HG02798 (cell line): ENCODE data around the gene ENTPD6.

Experiments
- ATAC-seq: cut with Tn5 transposase; IDR thresholded peaks from one replicate; pipeline ENCODE4 v1.9.1; 2021; ENCODE audit warnings: mild to moderate bottlenecking; ENCODE audit not compliant: unreplicated experiment, poor library complexity

Gene ENTPD6

DNA sequence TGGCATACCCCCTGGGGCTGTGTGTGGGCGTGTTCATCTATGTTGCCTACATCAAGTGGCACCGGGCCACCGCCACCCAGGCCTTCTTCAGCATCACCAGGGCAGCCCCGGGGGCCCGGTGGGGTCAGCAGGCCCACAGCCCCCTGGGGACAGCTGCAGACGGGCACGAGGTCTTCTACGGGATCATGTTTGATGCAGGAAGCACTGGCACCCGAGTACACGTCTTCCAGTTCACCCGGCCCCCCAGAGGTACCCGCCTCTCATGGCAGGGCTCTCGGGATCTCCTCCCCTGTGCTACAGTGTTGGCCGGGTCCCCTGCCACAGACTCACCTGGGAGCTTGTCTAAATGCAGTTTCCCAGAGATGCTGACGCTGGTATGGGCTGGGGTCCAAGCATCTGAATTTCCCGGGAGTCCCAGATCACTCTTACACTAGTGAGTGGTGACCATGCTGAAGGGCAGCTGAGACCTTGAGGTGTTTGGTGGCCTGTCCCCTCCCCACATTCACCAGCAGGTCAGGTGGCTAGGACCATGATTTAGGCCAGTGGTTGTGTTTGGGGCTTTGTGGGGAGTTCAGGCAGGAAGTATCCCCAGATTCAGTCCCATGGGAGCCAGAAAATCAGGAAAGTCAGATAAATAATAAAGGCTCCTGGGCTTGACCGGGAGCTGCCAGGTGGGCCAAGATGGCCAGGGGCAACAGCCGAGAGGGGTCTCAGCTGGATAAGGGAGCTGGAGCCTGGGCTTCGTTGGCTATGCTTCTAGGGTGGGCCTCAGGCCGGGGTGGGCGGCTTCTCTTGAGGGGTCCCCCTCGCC, 11.8 kb downstream of the ENTPD6 start:
- ATAC-seq: no peak

DNA sequence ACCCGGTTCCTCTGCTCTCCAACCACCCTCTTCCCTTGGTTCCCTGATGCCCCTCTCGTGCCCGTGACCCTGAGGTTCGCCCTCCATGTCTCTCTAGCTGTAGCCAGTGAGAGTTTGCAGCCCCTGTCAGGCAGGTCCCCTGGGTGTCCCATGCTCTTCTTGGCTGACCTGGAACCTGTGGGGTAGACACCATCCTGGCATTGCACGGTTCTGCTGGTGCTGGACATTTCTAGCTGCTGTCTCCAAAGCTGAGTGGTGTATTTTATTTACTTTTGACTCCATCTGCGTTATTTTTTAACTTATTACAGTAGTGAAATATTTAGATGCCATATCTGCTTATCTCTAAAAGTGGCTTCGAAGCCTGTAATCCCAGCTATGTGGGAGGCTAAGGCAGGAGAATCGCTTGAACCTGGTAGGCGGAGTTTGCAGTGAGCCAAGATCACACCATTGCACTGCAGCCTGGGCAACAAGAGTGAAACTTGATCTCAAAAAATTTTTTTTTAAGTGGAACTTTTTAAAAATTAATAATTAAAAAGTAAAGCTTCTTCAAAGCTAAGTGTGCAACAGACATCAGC, 12.5 kb downstream of the ENTPD6 start:
- no peak for ATAC-seq

DNA sequence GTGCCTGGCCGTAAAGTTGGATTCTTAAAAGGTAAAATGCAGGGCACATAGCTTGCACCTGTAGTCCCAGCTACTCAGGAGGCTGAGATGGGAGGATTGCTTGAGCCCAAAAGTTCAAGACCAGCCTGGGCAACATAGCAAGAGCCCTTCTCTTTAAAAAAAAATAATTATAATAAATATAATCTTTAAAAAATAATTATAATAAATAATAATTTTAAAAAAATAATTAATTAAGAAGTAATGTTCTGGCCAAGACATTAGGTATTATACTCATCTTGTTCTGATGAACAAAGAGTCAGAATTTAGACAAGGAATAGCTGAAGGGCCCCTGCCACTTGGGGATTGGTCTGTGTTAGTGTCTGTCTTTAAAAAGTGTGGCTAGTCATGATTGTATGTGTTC, 13.9 kb downstream of the ENTPD6 start:
- ATAC-seq: no peak

DNA sequence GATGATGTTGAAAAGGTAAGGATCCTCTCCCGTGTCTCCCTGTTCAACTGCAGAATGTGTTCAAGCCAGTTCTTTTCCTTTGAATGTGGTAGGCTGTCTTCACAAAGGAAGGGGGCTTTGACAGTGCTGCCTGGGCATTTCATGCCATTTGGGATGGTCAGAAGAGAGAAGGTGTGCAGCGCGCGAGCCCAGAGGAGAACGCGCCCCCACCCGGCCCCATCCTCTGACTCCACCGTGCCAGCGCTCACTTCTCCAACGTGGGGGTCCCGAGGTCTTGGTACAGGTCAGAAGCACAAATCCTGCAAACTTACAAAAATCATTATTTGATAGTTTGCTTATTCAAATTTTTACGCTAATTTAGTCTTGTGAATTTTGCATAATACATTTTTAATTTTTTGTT, 14.4 kb downstream of the ENTPD6 start:
- no peak for ATAC-seq

DNA sequence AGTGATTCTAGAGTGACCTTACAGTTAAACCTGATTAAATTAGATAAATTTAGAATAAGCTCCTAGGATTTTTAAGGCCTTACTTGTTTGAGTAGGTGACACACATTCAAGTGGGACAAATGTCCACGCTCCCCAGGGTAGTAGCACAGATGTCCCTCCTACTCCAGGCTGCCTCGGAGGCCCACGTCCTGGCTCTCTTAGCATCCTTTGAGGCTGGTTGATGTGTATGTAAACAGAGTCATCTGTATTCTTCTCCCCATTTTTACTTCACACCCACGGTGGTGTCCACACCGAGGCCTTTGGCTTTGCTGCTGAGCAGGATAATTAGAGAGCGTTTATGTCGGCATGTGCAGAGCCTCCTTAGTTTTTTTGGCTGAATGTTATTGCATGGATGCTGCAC, 15.8 kb downstream of the ENTPD6 start:
- ATAC-seq: no peak

DNA sequence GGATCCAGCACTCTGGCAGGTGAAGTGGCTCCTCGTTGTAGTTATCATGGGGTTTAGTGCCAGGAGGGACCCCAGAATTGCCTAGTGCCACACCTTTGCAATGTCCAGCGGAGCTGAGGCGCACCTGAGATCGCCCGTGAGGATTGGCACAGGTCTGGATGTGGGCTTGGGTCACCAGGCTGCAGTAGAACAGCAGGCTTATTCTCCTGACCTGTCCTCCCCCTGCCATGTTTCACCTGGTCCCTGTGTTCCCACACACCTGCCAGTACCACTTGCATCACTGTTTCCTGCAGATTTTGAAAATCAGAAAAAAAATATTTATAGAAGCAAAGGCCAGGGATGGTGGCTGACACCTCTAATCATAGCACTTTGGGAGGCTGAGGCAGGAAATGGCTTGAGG, 16.7 kb downstream of the ENTPD6 start:
- no peak for ATAC-seq

DNA sequence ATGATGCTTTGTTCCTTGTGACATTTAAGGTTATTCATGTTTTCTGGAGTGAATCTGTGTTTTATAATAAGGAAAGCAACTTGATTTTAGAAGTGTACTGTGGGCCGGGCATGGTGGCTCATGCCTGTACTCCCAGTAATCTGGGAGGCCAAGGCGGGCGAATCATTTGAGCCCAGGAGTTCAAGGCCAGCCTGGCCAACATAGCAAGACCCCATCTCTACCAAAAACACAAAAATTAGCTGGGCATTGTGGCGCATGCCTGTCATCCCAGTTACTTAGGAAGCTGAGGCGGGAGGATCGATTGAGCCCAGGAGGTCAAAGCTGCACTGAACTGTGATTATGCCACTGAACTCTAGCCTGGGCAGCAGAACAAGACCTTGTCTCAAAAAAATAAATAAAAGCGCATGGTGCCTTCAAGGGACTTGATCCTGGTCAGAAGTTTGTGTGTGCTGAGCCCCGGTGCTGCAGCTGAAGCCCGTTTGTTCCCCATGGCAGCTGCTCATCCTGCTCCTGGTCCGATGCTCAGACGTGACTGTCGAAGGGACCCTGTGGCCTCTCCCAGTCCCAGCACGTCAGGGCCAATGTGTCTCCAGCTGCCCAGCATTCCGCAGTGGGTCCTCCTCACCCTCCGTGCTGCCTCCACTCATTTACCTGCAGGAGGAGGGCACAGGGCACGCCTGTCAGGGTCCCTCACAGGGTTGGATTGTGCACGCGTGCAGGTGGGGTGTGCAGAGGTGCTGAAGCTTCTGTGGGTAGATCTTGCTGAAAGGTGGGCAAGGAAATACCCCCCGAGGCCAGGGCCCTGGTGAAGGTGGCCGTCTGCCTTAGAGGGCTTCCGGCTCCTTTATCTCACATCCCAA, 18.3 kb downstream of the ENTPD6 start:
- ATAC-seq: no peak

DNA sequence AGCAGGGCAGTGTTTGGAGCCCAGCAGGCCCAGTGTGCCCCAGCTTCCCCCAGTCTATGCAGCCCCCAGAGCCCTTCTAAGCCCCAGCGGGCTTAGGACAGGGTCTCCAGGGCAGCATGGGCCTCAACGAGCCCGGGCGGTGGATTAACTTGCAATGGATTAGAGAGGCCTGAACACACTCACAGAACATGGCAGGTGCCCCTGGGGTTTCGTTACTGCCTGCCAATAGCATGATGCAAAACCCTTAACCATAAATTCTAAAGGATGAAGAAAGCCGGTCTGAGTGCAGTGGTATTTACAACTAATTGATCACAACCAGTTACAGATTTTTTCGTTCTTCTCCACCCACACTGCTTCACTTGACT, 18.9 kb downstream of the ENTPD6 start:
- ATAC-seq: no peak

DNA sequence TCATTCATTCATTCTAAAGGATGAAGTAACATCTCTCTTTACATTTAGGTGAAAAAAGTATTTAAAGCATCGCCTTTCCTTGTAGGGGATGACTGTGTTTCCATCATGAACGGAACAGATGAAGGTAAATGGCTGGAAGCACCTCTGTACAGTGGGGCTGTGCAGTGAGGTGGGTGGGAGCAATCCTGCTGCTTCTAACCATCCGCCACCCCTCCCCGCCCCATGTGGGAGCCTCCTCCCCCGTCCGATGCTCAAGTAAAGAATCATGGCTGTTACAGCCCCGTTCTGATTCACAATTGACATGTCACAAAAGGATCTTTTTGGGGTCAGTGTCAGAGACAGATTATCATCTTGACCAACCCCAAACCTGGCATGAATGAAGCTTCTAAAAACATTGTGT, 19.3 kb downstream of the ENTPD6 start:
- no peak for ATAC-seq

DNA sequence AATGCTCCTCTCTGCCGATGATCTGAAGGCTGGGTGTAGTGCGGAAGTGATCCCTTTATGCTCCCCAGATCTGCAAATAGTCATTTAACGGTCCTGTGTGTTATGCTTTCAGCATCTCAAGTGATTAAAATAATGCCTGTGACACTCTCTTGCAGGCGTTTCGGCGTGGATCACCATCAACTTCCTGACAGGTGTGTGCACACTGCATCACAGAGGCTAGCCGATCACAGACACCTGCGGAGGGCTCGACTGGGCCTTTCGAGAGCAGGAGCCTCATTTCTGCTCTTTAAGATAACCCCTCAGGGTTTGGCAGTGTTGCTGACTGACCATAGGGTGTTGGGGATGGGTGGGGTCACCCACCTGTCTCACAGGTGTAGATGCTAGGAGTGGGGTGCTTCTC, 20.0 kb downstream of the ENTPD6 start:
- no peak for ATAC-seq

DNA sequence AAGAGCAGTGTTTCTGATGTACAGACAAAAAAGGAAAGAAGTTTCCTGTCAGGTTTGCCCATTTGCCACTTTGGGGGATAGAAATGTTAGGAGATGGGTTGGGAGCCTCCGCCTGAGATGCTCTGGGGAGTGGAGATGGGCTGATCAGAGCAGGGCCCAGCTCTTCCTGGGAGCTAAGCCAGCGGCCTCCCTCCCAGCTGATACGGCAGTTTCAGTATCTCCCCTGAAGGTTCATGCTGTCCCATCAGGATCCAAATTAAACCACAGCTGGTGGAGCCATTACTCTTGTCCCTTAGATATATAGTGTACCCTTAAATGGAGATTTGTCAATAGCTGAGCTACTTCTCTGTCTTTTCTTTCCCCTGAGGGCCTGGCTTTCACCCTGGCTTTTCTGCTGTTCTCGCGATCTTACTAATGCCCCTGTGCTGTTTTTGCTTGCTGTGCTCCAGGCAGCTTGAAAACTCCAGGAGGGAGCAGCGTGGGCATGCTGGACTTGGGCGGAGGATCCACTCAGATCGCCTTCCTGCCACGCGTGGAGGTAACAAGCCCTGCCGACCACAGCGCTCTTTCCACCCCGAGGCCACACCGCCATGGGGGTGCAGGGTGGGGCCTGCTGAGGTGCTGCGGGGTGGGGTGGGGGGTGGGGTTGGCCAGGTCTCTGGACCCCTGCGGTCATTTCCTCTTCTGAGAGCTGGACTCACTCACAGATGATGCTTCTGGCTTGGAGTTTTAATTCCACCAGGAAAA, 20.9 kb downstream of the ENTPD6 start:
- ATAC-seq: no peak

DNA sequence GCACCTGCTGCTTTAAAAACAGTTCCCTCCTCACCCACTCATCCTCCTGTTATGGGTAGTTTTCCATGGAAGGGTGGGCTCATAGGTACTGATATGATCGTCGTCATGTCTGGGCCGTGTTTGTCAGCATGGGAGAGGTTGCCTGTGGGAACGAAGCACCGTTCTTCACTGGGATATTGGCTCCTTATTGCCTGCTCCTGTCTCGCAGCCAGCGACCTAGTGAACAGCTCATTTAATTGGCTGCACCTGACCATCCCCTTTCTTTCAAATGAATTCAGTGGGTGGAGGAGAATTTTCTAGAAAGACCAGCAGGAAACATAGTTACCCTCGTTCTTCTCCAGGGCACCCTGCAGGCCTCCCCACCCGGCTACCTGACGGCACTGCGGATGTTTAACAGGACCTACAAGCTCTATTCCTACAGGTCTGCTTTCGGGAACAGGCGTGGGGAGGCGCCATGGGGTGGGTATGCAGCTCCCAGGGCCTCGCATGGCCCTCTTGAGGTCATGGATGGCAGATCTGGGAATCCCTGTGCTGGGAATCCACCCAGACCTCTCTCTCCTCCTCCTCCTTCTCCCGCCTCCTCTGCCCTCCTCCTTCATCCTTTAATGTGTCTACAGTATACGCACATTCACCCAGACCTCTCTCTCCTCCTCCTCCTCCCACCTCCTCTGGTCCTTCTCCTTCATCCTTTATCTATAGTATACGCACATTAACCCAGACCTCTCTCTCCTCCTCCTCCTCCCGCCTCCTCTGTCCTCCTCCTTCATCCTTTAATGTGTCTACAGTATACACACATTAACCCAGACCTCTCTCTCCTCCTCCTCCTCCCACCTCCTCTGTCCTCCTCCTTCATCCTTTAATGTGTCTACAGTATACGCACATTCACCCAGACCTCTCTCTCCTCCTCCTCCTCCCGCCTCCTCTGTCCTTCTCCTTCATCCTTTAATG, 21.9 kb downstream of the ENTPD6 start:
- ATAC-seq: no peak

DNA sequence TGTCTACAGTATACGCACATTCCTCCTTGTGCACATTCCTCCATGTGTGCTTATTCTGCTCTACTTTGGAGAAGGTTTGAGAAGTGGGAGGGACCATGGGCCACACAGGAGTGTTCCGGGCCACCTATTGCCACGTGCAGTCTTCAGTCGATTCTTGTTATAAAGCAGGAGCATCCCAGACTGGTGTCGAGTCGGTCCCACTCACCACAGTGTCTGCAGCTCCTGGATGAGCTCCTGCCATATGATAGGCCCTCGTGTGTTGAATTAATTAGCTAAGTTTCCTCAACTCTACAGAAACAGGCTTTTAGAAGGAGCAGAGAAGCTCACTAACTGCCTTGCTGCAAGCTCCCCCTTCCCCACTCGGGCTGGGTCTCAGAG, 22.6 kb downstream of the ENTPD6 start:
- ATAC-seq: no peak

DNA sequence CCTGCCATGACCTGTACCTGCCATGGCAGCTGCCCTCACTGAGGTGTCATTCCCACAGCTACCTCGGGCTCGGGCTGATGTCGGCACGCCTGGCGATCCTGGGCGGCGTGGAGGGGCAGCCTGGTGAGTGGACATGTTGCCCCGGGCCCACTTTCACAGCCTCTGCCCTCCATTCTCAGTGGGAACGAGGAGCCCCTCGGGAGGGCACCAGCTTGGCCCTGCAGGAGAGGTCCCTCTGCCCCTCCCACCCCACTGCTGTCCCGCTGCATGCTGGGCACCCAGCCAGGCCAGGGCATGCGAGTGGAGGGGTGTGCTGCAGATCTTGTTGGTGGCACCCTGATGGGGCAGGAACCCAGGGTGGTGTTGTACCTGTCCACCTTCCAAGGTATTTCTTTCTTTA, 23.0 kb downstream of the ENTPD6 start:
- ATAC-seq: no peak

DNA sequence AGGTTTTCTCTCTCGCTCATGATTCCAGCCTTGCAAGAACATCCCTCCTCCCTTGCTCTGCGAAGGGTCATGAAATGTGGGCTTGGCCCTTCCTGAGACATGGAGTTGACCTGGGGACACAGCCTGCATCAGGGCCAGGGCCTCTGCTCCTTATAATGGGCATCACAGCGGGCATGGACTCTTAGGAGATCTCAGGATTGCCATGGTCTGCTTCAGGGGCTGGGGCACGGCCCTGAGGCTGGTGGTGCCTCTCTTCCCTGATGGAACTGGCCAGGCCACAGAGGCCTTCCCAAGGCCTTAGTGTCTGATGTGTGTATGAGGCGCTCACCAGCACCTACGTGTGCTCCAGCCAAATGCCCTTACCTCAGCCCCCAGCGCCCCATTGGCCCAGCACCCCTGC, 23.9 kb downstream of the ENTPD6 start:
- ATAC-seq: no peak

DNA sequence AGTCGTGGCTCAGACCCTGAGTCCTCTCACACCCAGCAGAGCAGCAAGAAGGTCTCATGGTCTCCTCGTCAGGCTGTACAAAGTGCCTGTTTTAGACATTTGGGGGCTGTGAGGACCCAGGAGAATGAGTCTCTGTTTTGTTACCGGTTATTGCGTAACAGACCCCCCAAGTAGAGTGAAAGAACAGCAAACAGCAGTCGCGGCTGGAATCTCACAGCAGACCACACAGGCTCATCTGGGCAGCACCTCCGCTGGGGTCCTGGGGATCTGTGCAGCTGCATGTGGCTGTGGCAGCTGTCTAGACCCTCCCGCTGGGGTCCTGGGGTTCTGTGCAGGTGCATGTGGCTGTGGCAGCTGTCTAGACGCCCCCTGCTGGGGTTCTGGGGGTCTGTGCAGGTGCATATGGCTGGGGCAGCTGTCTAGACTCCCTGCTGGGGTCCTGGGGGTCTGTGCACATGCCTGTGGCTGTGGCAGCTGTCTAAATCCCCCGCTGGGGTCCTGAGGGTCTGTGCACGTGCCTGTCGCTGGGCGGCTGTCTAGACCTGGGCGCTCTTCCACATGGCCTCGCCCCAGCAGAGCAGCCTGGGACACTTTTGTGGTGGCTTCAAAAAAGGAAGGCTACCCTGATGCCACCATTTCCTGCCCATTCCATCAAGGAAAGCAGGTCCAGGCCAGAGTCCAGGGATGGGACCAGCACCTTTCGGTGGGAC, 24.7 kb downstream of the ENTPD6 start:
- no peak for ATAC-seq

DNA sequence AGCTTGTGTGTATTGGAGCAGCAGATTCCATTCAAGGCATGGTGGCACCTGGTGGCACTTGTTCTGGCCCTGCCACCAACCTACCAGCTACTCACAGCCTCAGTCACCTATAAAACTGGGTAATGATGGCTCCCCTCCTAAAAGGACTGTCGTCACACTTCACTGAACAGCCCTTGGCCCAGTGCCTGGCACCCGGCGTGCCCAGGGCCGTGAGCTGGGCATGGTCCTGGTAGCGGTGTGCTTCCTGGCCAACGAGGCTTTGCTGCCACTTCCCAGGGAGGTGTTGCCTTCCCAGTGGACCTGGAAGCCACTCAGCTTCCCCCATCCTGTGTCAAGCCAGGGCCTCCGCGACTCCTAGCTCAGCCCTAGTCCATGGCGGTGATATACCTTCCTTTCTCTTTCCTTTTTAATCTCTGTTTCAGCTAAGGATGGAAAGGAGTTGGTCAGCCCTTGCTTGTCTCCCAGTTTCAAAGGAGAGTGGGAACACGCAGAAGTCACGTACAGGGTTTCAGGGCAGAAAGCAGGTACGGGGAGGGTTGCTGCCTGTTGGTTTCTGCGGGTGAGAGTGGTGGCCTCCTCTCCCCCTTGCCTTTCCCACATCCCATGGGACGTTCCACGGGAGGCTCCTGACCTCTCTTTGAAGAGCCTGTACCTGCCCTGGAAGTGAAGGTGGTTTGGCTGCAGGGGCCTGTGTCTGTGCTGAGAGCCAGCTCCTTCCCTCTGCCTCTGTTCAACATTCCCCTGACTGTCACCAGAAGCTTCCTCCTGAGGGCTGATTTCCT, 25.5 kb downstream of the ENTPD6 start:
- ATAC-seq: no peak
